ENCODE measurements around the gene SLC38A3.

SLC38A3 gene

DNA sequence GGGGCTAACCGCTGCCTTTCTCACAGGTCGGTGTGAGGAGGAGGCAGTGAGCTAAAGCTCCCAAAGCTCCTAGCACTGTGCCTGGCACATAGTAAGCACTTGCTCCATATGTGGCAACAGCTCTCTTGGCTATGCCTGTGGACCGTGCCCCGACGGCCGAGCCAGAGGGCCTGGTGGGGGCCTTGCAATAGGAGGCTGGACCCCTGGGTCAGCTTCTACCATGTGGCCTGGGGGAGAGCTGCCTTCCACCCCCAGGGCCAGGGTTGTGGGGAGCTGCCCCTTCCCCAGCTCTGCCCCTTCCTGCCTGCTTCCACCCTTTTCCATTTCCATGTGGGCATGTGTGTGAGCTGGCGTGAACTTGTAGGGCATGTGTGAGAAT lies 30.6 kb upstream of the SLC38A3 start:
- WGBS (ENCODE audit: insufficient coverage): 98% methylated on average over 7 of the region's 7 CpGs
- no peaks in the 10 kb centered on the region for H3K27me3 ChIP-seq (replicated peaks in 2 of 5; ENCODE audit: control insufficient read depth in 4 of 5, insufficient read depth in 5 of 5, low read length in 4 of 5)
- no peak overlapping the region for H3K4me3 ChIP-seq (ENCODE audit: control insufficient read depth in 1 of 7, extremely low read depth in 1 of 7, insufficient read depth in 4 of 7, low read depth in 2 of 7, low read length in 6 of 7)
- no peak overlapping the region for H3K27ac ChIP-seq (ENCODE audit: insufficient read depth in 1 of 2, low read depth in 1 of 2, low read length in 2 of 2, poor library complexity in 1 of 2, severe bottlenecking in 2 of 2)
- H3K9me3 ChIP-seq (ENCODE audit: control extremely low read depth in 1 of 5, control insufficient read depth in 4 of 5, insufficient read depth in 2 of 5, low read depth in 1 of 5, low read length in 4 of 5): no peaks in the 10 kb centered on the region
- ChIA-PET POLR2A (interaction anchor here (0.5 kb wide), 1 partner anchor 60 kb away, joined by 4 read pairs; no protein-coding TSS in a partner anchor), CTCF (interaction anchor here (0.8 to 4.4 kb wide), 5 partner anchors 13 to 53 kb away, joined by 3 to 22 read pairs (median 3); partner anchors contain the start of gene GNAT1)
- DNase-seq: no peak
- no peaks in the 10 kb centered on the region for H3K36me3 ChIP-seq (ENCODE audit: control insufficient read depth in 4 of 4, insufficient read depth in 4 of 4, low read length in 3 of 4)
- peaks cover 0 to 8% (median 2%) of the 10 kb centered on the region in 4 experiments for H3K4me1 ChIP-seq (ENCODE audit: control extremely low read depth in 1 of 4, control insufficient read depth in 4 of 4, insufficient read depth in 4 of 4, low read length in 3 of 4)

DNA sequence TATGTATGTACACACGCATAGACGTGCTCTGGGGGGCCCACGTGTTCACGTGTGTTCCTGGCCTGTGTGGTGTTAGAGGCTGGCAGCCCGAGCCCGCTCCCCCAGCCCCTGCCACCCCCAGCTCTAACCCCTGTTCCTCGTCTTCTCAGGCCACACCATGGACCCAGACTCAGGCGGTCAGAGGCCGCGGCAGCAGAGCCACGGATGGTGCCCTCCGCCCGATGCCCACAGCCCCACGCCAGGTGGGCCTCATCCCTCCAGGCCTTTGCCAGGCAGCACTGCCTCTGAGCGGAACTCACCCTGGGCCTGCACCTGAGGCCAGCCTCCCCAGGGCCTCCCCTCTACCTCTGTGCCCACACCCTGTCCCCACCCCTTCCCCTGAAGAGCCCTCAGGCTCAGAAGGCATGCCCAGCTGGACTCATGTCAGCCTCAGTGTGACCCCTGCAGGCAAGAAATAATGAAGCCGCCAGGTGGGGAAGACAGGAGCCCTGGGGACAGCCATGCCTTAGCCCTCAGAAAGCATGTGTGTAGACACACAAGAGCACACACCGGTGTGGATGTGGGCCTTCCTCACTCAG lies 30.0 kb upstream of the SLC38A3 start:
- H3K9me3 ChIP-seq (ENCODE audit: control extremely low read depth in 1 of 5, control insufficient read depth in 4 of 5, insufficient read depth in 2 of 5, low read depth in 1 of 5, low read length in 4 of 5): no peaks in the 10 kb centered on the region
- H3K4me3 ChIP-seq (ENCODE audit: control insufficient read depth in 1 of 7, extremely low read depth in 1 of 7, insufficient read depth in 4 of 7, low read depth in 2 of 7, low read length in 6 of 7): no peak overlapping the region
- WGBS (ENCODE audit: insufficient coverage): 98% methylated on average over 17 of the region's 17 CpGs
- no peaks in the 10 kb centered on the region for H3K36me3 ChIP-seq (ENCODE audit: control insufficient read depth in 4 of 4, insufficient read depth in 4 of 4, low read length in 3 of 4)
- POLR2A ChIA-PET: interaction anchor here (0.5 kb wide), 1 partner anchor 60 kb away, joined by 4 read pairs; no protein-coding TSS in a partner anchor
- no peak for DNase-seq
- peaks cover 0 to 8% (median 2%) of the 10 kb centered on the region in 4 experiments for H3K4me1 ChIP-seq (ENCODE audit: control extremely low read depth in 1 of 4, control insufficient read depth in 4 of 4, insufficient read depth in 4 of 4, low read length in 3 of 4)
- peaks cover 0 to 2% (median 0%) of the 10 kb centered on the region in 5 experiments for H3K27me3 ChIP-seq (replicated peaks in 2 of 5; ENCODE audit: control insufficient read depth in 4 of 5, insufficient read depth in 5 of 5, low read length in 4 of 5)
- CTCF ChIA-PET: interaction anchor here (0.8 to 4.4 kb wide), 7 partner anchors 9 to 54 kb away, joined by 3 to 22 read pairs (median 3); partner anchors contain the start of gene GNAT1
- H3K27ac ChIP-seq (ENCODE audit: insufficient read depth in 1 of 2, low read depth in 1 of 2, low read length in 2 of 2, poor library complexity in 1 of 2, severe bottlenecking in 2 of 2): no peak overlapping the region

DNA sequence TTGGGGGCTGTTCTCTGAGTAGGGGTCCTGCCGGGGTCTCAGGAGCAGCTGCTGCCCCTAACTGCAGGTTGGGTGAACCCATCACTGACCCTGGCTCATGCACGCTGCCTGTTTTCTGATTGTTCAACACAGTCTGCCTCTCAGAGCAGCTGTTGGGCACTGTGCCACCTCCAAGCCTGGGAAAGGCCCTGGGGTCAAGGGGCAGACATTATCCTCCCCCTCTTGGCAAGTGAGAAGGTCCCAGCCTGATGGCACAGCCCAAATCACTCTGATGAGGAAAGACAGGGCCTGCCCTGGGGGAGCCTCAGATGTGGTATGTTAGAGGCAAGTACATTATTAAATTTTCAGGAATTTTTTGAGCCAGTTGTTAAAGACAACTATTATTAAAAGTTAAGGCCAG lies 27.7 kb upstream of the SLC38A3 start:
- ChIA-PET POLR2A (no interaction called here), CTCF (interaction anchor here (1.6 kb wide), 1 partner anchor 15 kb away, joined by 5 read pairs; the partner anchor contains the start of gene GNAT1)
- DNase-seq: no peak
- Histone ChIP-seq H3K27ac (ENCODE audit: insufficient read depth in 1 of 2, low read depth in 1 of 2, low read length in 2 of 2, poor library complexity in 1 of 2, severe bottlenecking in 2 of 2) (no peak overlapping the region), H3K4me3 (ENCODE audit: control insufficient read depth in 1 of 7, extremely low read depth in 1 of 7, insufficient read depth in 4 of 7, low read depth in 2 of 7, low read length in 6 of 7) (no peak overlapping the region), H3K27me3 (replicated peaks in 2 of 5; ENCODE audit: control insufficient read depth in 4 of 5, insufficient read depth in 5 of 5, low read length in 4 of 5) (peaks cover 0 to 2% (median 0%) of the 10 kb centered on the region in 5 experiments), H3K4me1 (ENCODE audit: control extremely low read depth in 1 of 4, control insufficient read depth in 4 of 4, insufficient read depth in 4 of 4, low read length in 3 of 4) (peaks cover 0 to 4% (median 2%) of the 10 kb centered on the region in 4 experiments), H3K36me3 (ENCODE audit: control insufficient read depth in 4 of 4, insufficient read depth in 4 of 4, low read length in 3 of 4) (no peaks in the 10 kb centered on the region), H3K9me3 (ENCODE audit: control extremely low read depth in 1 of 5, control insufficient read depth in 4 of 5, insufficient read depth in 2 of 5, low read depth in 1 of 5, low read length in 4 of 5) (no peaks in the 10 kb centered on the region)
- 100% methylated on average over 1 of the region's 2 CpGs for WGBS (ENCODE audit: insufficient coverage)

DNA sequence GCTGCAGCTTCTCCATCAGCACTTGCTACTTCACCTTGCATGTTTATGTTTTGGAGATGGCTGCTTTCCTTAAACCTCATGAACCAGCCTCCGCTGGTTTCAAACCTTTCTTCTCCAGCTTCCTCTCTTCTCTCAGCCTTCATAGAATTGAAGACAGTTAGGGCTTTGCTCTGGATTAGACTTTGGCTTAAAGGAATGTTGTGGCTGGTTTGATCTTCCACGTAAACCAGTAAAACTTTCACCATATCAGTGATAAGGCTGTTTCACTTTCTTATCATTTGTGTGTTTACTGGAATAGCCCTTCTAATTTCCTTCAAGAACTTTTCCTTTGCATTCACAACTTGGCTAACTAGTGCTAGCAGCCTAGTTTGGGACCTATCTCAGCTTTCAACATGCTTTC lies 25.4 kb upstream of the SLC38A3 start:
- peaks cover 0 to 2% (median 0%) of the 10 kb centered on the region in 5 experiments for H3K27me3 ChIP-seq (replicated peaks in 2 of 5; ENCODE audit: control insufficient read depth in 4 of 5, insufficient read depth in 5 of 5, low read length in 4 of 5)
- ChIA-PET POLR2A (no interaction called here), CTCF (interaction anchor here (0.9 to 14.7 kb wide), 9 partner anchors 9 to 57 kb away, joined by 3 to 194 read pairs (median 5); partner anchors contain the start of gene GNAT1)
- H3K4me3 ChIP-seq (ENCODE audit: control insufficient read depth in 1 of 7, extremely low read depth in 1 of 7, insufficient read depth in 4 of 7, low read depth in 2 of 7, low read length in 6 of 7): no peak overlapping the region
- H3K36me3 ChIP-seq (ENCODE audit: control insufficient read depth in 4 of 4, insufficient read depth in 4 of 4, low read length in 3 of 4): no peaks in the 10 kb centered on the region
- no peak for DNase-seq
- H3K27ac ChIP-seq (ENCODE audit: insufficient read depth in 1 of 2, low read depth in 1 of 2, low read length in 2 of 2, poor library complexity in 1 of 2, severe bottlenecking in 2 of 2): no peak overlapping the region
- WGBS (ENCODE audit: insufficient coverage): no CpG with 5 or more reads among the region's 2 CpGs
- H3K9me3 ChIP-seq (ENCODE audit: control extremely low read depth in 1 of 5, control insufficient read depth in 4 of 5, insufficient read depth in 2 of 5, low read depth in 1 of 5, low read length in 4 of 5): no peaks in the 10 kb centered on the region
- no peaks in the 10 kb centered on the region for H3K4me1 ChIP-seq (ENCODE audit: control extremely low read depth in 1 of 4, control insufficient read depth in 4 of 4, insufficient read depth in 4 of 4, low read length in 3 of 4)

DNA sequence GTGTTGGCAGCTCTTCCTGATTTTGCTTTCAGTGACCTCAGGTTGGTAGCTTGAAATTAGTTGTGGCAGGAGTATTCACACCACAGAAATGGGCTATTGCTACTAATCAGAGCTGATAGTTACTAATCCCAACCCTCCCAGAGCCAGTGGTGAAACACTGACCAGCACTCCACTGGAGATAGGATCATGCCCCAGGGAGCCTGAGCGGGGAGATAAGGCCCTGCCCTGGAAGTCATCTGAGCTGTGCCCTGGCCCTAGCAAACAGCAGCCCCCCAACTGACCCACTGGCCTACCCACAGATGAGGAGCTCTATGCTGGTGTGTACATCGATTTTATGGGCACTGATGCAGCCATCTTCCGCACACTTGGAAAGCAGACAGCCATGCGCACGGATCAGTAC lies 23.1 kb upstream of the SLC38A3 start:
- Histone ChIP-seq H3K4me1 (ENCODE audit: control extremely low read depth in 1 of 4, control insufficient read depth in 4 of 4, insufficient read depth in 4 of 4, low read length in 3 of 4) (no peaks in the 10 kb centered on the region), H3K27me3 (replicated peaks in 2 of 5; ENCODE audit: control insufficient read depth in 4 of 5, insufficient read depth in 5 of 5, low read length in 4 of 5) (peaks cover 0 to 2% (median 0%) of the 10 kb centered on the region in 5 experiments), H3K4me3 (ENCODE audit: control insufficient read depth in 1 of 7, extremely low read depth in 1 of 7, insufficient read depth in 4 of 7, low read depth in 2 of 7, low read length in 6 of 7) (no peak overlapping the region), H3K27ac (ENCODE audit: insufficient read depth in 1 of 2, low read depth in 1 of 2, low read length in 2 of 2, poor library complexity in 1 of 2, severe bottlenecking in 2 of 2) (no peak overlapping the region), H3K36me3 (ENCODE audit: control insufficient read depth in 4 of 4, insufficient read depth in 4 of 4, low read length in 3 of 4) (no peaks in the 10 kb centered on the region), H3K9me3 (ENCODE audit: control extremely low read depth in 1 of 5, control insufficient read depth in 4 of 5, insufficient read depth in 2 of 5, low read depth in 1 of 5, low read length in 4 of 5) (no peaks in the 10 kb centered on the region)
- WGBS (ENCODE audit: insufficient coverage): 96% methylated on average over 5 of the region's 5 CpGs
- POLR2A ChIA-PET: no interaction called here
- CTCF ChIA-PET: interaction anchor here (0.5 to 14.7 kb wide), 12 partner anchors 10 to 1250 kb away, joined by 3 to 194 read pairs (median 4); partner anchors contain the start of gene GNAT1
- no peak for DNase-seq

DNA sequence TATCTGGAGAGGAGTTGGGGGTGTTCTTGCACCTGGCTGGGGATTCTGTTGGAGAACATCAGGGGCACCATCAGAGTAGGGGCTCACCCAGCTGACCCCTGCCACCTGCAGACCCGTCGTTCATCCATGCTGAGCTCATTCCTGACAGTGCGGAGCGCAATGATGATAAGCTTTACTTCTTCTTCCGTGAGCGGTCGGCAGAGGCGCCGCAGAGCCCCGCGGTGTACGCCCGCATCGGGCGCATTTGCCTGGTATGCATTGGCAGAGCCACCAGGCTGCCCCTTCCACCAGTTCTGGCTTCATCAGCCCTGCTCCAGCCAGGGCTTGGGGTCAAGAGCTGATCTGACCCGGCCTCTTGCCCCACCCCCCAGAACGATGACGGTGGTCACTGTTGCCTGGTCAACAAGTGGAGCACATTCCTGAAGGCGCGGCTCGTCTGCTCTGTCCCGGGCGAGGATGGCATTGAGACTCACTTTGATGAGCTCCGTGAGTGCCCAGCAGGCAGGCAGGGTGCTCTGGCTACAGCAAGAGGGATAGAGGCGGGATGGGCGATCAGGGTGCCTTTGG lies 22.5 kb upstream of the SLC38A3 start:
- H3K4me3 ChIP-seq (ENCODE audit: control insufficient read depth in 1 of 7, extremely low read depth in 1 of 7, insufficient read depth in 4 of 7, low read depth in 2 of 7, low read length in 6 of 7): no peak overlapping the region
- no peak overlapping the region for H3K27ac ChIP-seq (ENCODE audit: insufficient read depth in 1 of 2, low read depth in 1 of 2, low read length in 2 of 2, poor library complexity in 1 of 2, severe bottlenecking in 2 of 2)
- no peaks in the 10 kb centered on the region for H3K36me3 ChIP-seq (ENCODE audit: control insufficient read depth in 4 of 4, insufficient read depth in 4 of 4, low read length in 3 of 4)
- DNase-seq: no peak
- POLR2A ChIA-PET: no interaction called here
- no peaks in the 10 kb centered on the region for H3K9me3 ChIP-seq (ENCODE audit: control extremely low read depth in 1 of 5, control insufficient read depth in 4 of 5, insufficient read depth in 2 of 5, low read depth in 1 of 5, low read length in 4 of 5)
- peaks cover 0 to 2% (median 0%) of the 10 kb centered on the region in 5 experiments for H3K27me3 ChIP-seq (replicated peaks in 2 of 5; ENCODE audit: control insufficient read depth in 4 of 5, insufficient read depth in 5 of 5, low read length in 4 of 5)
- no peaks in the 10 kb centered on the region for H3K4me1 ChIP-seq (ENCODE audit: control extremely low read depth in 1 of 4, control insufficient read depth in 4 of 4, insufficient read depth in 4 of 4, low read length in 3 of 4)
- CTCF ChIA-PET: interaction anchor here (0.5 to 14.7 kb wide), 7 partner anchors 9 to 1251 kb away, joined by 3 to 194 read pairs (median 4); partner anchors contain the start of gene GNAT1
- 99% methylated on average over 26 of the region's 26 CpGs for WGBS (ENCODE audit: insufficient coverage)

DNA sequence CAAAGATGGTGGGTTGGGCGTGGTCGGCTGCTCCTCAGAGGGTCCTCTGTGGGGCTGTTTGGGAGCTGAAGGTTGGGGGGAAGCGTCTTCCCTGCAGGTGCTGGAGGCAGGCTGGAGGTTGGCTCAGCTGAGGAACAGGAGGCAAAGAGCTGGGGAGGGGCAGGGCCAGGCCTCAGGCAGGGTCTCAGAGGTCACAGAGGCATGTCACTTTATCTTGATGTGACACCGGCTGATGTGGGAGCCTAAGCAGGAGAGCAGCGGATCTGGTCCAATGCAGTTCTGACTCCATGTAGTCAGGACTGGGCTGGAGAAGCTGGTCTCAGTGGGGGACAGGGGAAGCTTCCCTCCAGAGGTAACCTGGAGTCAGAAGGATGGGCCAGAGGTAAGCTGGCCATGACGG lies 21.3 kb upstream of the SLC38A3 start:
- Histone ChIP-seq H3K4me1 (ENCODE audit: control extremely low read depth in 1 of 4, control insufficient read depth in 4 of 4, insufficient read depth in 4 of 4, low read length in 3 of 4) (no peaks in the 10 kb centered on the region), H3K27ac (ENCODE audit: insufficient read depth in 1 of 2, low read depth in 1 of 2, low read length in 2 of 2, poor library complexity in 1 of 2, severe bottlenecking in 2 of 2) (no peak overlapping the region), H3K4me3 (ENCODE audit: control insufficient read depth in 1 of 7, extremely low read depth in 1 of 7, insufficient read depth in 4 of 7, low read depth in 2 of 7, low read length in 6 of 7) (no peak overlapping the region), H3K9me3 (ENCODE audit: control extremely low read depth in 1 of 5, control insufficient read depth in 4 of 5, insufficient read depth in 2 of 5, low read depth in 1 of 5, low read length in 4 of 5) (no peaks in the 10 kb centered on the region), H3K36me3 (ENCODE audit: control insufficient read depth in 4 of 4, insufficient read depth in 4 of 4, low read length in 3 of 4) (no peaks in the 10 kb centered on the region), H3K27me3 (replicated peaks in 2 of 5; ENCODE audit: control insufficient read depth in 4 of 5, insufficient read depth in 5 of 5, low read length in 4 of 5) (peaks cover 0 to 2% (median 0%) of the 10 kb centered on the region in 5 experiments)
- no peak for DNase-seq
- ChIA-PET CTCF (interaction anchor here (0.8 to 14.7 kb wide), 7 partner anchors 8 to 61 kb away, joined by 3 to 194 read pairs (median 3); no protein-coding TSS in a partner anchor), POLR2A (no interaction called here)
- WGBS (ENCODE audit: insufficient coverage): 90% methylated on average over 6 of the region's 6 CpGs

Measured in common myeloid progenitor, CD34-positive (primary cell).